B cell (primary cell): Measurements from ENCODE around the gene CSNK2A2. TPM values are rescaled to one million over a fixed set of nuclear protein-coding genes. Genes with fewer than 3 reads are reported as not detected.

Experiments used
- ATAC-seq: fragments of 200-7000 bp; cut with Tn5 transposase; one replicate; pipeline ENCODE4 v1.10.0; 2021; ENCODE audit warnings: low read depth, mild to moderate bottlenecking, moderate number of reproducible peaks, moderate library complexity
- CTCF ChIA-PET: fragments of 350-600 bp; sonication (Branson Sonifier 250); formaldehyde crosslinking; loops from one replicate; lab custom pipeline; 2021; ENCODE audit warnings: antibody characterized with exemption, inconsistent platforms; lab: Charles Lee
- POLR2A ChIA-PET: fragments of 350-600 bp; sonication (Branson Sonifier 250); formaldehyde crosslinking; loops from one replicate; lab custom pipeline; 2021; ENCODE audit warnings: antibody characterized with exemption; lab: Charles Lee
- DNase-seq: peaks from one replicate; pipeline ENCODE4 v3.0.0; 2013
- H2AFZ ChIP-seq: 2 replicates; pipeline ENCODE4 v1.6.1; 2012; ENCODE audit warnings: mild to moderate bottlenecking, low read depth, low read length; ENCODE audit not compliant: insufficient read depth, poor library complexity, severe bottlenecking
- H3K27ac ChIP-seq, 2 donors: 1 replicate in 1 of 2; 2 replicates in 1 of 2; pipeline ENCODE4 v1.5.1; 2012 to 2013; ENCODE audit warnings: low read length in 2 of 2, mild to moderate bottlenecking in 2 of 2, moderate library complexity in 1 of 2
- H3K27me3 ChIP-seq, 4 experiments: fragments of 200-600 bp in 1 of 4; sonication (generic) in 1 of 4; replicated peaks in 1 of 4; 1 replicate in 2 of 4; 2 replicates in 2 of 4; pipeline versions ENCODE4 v1.6.1 to v1.7.0; 2013 to 2016; ENCODE audit warnings: low read length in 3 of 4, mild to moderate bottlenecking in 2 of 4, mixed read lengths in 1 of 4, moderate library complexity in 1 of 4; ENCODE audit not compliant: insufficient read depth in 4 of 4, control insufficient read depth in 3 of 4; ENCODE audit errors: control extremely low read depth in 1 of 4
- H3K36me3 ChIP-seq, 2 experiments: replicated peaks in 1 of 2; 1 replicate in 1 of 2; 2 replicates in 1 of 2; pipeline versions ENCODE4 v1.6.1 to v1.7.1; 2013; ENCODE audit warnings: low read length in 1 of 2; ENCODE audit not compliant: insufficient read depth in 2 of 2, control insufficient read depth in 1 of 2; ENCODE audit errors: control extremely low read depth in 1 of 2, extremely low read depth in 1 of 2
- H3K4me1 ChIP-seq, 2 donors: fragments of 200-600 bp in 1 of 2; sonication (generic) in 1 of 2; 1 replicate in 1 of 2; 2 replicates in 1 of 2; pipeline versions ENCODE4 v1.5.1 to v1.6.1; 2013 to 2017; ENCODE audit warnings: low read length in 2 of 2; ENCODE audit not compliant: control insufficient read depth in 2 of 2, insufficient read depth in 2 of 2
- H3K4me2 ChIP-seq: replicated peaks from 2 replicates; pipeline ENCODE3; 2012; ENCODE audit warnings: mild to moderate bottlenecking, low read depth, low read length; ENCODE audit not compliant: poor library complexity, severe bottlenecking
- H3K4me3 ChIP-seq, 5 experiments: fragments of 200-600 bp in 1 of 5; sonication (generic) in 1 of 5; 1 replicate in 3 of 5; 2 replicates in 2 of 5; pipeline versions ENCODE4 v1.5.1 to v1.7.0; 2011 to 2016; ENCODE audit warnings: low read length in 4 of 5, mild to moderate bottlenecking in 4 of 5, low read depth in 2 of 5, control low read depth in 1 of 5, moderate library complexity in 1 of 5; ENCODE audit not compliant: insufficient read depth in 1 of 5; ENCODE audit errors: control extremely low read depth in 1 of 5, extremely low read depth in 1 of 5
- H3K79me2 ChIP-seq: fragments of 200-600 bp; sonication (generic); one replicate; pipeline ENCODE4 v1.6.0; 2016; ENCODE audit warnings: low read length; ENCODE audit not compliant: control insufficient read depth, insufficient read depth
- H3K9ac ChIP-seq: fragments of 200-600 bp; sonication (generic); 2 replicates; pipeline ENCODE4 v1.6.1; 2017; ENCODE audit warnings: mild to moderate bottlenecking, low read length, moderate library complexity
- H3K9me3 ChIP-seq, 3 donors: one replicate each; pipeline versions ENCODE4 v1.6.1 to v1.7.1; 2013; ENCODE audit warnings: low read length in 2 of 3; ENCODE audit not compliant: control insufficient read depth in 2 of 3, insufficient read depth in 1 of 3; ENCODE audit errors: control extremely low read depth in 1 of 3
- H4K20me1 ChIP-seq: 2 replicates; pipeline ENCODE4 v1.6.0; 2012; ENCODE audit warnings: mild to moderate bottlenecking, low read length; ENCODE audit not compliant: insufficient read depth, control insufficient read depth, poor library complexity, severe bottlenecking
- H3K27ac Mint-ChIP-seq: one replicate; pipeline ENCODE4 v1.8.0; 2021; ENCODE audit warnings: mixed read lengths
- H3K27me3 Mint-ChIP-seq: one replicate; pipeline ENCODE4 v1.8.0; 2021; ENCODE audit warnings: mixed read lengths
- H3K4me1 Mint-ChIP-seq: one replicate; pipeline ENCODE4 v1.8.0; 2021; ENCODE audit warnings: mixed read lengths
- H3K4me3 Mint-ChIP-seq: one replicate; pipeline ENCODE4 v1.8.0; 2021; ENCODE audit warnings: mixed read lengths
- H3K9me3 Mint-ChIP-seq: one replicate; pipeline ENCODE4 v1.8.0; 2022; ENCODE audit warnings: mixed read lengths; ENCODE audit not compliant: insufficient read depth
- EZH2 ChIP-seq: IDR thresholded peaks from 2 replicates; pipeline ENCODE4 v1.6.1; 2012; ENCODE audit warnings: borderline replicate concordance, low read depth, mild to moderate bottlenecking, moderate library complexity, low read length; ENCODE audit not compliant: insufficient read depth, poor library complexity, severe bottlenecking
- WGBS: methylation state at CpG from one replicate; pipeline ENCODE4 v1.1.5; 2013; ENCODE audit warnings: missing lambda C conversion rate; ENCODE audit not compliant: insufficient coverage; 5-methylcytosine and 5-hydroxymethylcytosine counted together
- intact Hi-C: fragments of 100-400 bp; cut with micrococcal nuclease; formaldehyde crosslinking; loops from one replicate; pipeline ENCODE4 v1.10.0; 2022
- polyA plus RNA-seq: library from polyadenylated mRNA; depleted of rRNA; stranded (reverse); fragments of >200 nt; gene quantifications from 2 replicates; pipeline ENCODE4 v1.2.3, GENCODE V29; 2012
- total RNA-seq, 2 donors: library from RNA; stranded (reverse); fragments of 120-200 nt in 1 of 2; gene quantifications; 1 replicate in 1 of 2; 2 replicates in 1 of 2; pipeline versions ENCODE4 v1.2.3 to v1.2.4, GENCODE V29; 2013 to 2022
- TF ChIP-seq, protein P1 (sequence below): fragments of 200-600 bp; IDR thresholded peaks from one replicate; pipeline ENCODE4 v1.8.0; 2022; ENCODE audit warnings: antibody characterized with exemption, mild to moderate bottlenecking

Gene CSNK2A2
- total and polyA plus RNA-seq, 2 donors (not counting 1 experiment from before 2014, with no cell fraction given), result 21.3 to 69.4 TPM

DNA sequence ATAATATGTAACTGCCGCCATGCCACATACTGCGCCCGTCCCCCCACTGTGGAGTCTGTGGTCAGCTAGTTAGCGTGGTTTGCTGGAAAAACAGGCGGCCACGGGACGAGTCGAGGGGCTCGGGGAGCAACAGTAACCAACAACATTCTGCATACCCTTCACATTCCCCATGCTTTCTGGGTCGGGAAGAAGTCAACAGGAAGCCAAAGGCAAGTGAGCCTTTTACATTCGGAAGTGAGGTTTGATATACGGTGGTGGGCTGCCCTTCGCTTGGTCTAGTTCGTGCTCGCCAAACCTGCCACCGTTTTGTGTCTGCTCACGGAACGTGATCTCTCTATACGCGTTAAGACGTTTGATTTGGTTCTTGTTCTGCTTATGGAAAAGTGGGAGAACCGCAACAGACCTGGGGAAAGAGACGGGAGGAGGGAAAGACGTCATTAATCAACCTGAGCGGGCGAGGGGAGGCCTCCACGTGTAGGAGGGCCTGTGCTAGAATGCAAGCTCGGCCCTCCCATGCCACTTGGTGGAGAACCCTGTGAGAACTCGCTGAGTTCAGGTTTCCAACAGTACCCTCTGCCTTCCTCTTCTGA, 39.9 kb downstream of the CSNK2A2 start:
- POLR2A ChIA-PET, result no interaction called here
- no peak overlapping the region for H3K4me3 Mint-ChIP-seq

DNA sequence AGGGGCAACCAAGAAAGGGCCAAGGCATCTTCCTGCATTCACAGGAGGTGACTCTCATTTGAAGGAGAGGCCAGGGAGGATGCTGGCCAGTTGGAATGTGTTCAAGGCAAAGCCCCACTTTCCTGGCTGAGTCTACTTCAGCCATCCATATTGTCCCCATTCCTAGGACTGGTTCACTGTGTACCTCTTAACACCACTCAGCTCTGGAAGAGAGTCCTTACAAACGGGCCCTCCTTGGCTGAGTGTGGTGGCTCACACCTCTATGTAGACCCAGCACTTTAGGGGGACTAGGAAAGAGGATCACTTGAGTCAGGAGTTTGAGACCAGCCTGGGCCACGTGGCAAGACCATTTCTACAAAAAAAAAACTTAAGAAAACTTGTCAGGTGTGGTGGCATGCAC, 40.7 kb downstream of the CSNK2A2 start:
- no peak overlapping the region for H3K9ac ChIP-seq
- Mint-ChIP-seq H3K27me3 (no peaks in the 10 kb centered on the region), H3K27ac (no peak overlapping the region), H3K4me1 (no peaks in the 10 kb centered on the region), H3K4me3 (no peak overlapping the region), H3K9me3 (no peaks in the 10 kb centered on the region)
- no peaks in the 10 kb centered on the region for H3K9me3 ChIP-seq
- intact Hi-C loops, result no loop called here
- no peak overlapping the region for H3K27ac ChIP-seq
- H3K36me3 ChIP-seq, result peaks cover 0 to 23% of the 10 kb centered on the region in 2 experiments
- WGBS, result 100% methylated on average over 1 of the region's 2 CpGs
- no peak overlapping the region for H2AFZ ChIP-seq
- TF ChIP-seq, protein P1, sequence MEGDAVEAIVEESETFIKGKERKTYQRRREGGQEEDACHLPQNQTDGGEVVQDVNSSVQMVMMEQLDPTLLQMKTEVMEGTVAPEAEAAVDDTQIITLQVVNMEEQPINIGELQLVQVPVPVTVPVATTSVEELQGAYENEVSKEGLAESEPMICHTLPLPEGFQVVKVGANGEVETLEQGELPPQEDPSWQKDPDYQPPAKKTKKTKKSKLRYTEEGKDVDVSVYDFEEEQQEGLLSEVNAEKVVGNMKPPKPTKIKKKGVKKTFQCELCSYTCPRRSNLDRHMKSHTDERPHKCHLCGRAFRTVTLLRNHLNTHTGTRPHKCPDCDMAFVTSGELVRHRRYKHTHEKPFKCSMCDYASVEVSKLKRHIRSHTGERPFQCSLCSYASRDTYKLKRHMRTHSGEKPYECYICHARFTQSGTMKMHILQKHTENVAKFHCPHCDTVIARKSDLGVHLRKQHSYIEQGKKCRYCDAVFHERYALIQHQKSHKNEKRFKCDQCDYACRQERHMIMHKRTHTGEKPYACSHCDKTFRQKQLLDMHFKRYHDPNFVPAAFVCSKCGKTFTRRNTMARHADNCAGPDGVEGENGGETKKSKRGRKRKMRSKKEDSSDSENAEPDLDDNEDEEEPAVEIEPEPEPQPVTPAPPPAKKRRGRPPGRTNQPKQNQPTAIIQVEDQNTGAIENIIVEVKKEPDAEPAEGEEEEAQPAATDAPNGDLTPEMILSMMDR, result no peak
- TF ChIP-seq EZH2, result no peak
- no peaks in the 10 kb centered on the region for H3K4me1 ChIP-seq
- DNase-seq, result no peak
- no peak overlapping the region for H3K4me3 ChIP-seq
- ATAC-seq, result no peak
- no peaks in the 10 kb centered on the region for H3K79me2 ChIP-seq
- no peaks in the 10 kb centered on the region for H3K27me3 ChIP-seq
- ChIA-PET CTCF (no interaction called here), POLR2A (no interaction called here)
- H4K20me1 ChIP-seq, result no peaks in the 10 kb centered on the region
- H3K4me2 ChIP-seq, result no peak overlapping the region

More for the DNA sequence above, 39.9 kb downstream of the CSNK2A2 start:
- Histone ChIP-seq H4K20me1 (no peaks in the 10 kb centered on the region), H3K9ac (no peak overlapping the region), H3K27ac (no peak overlapping the region), H3K4me2 (no peak overlapping the region), H3K4me3 (no peak overlapping the region), H3K36me3 (peaks cover 1 to 29% of the 10 kb centered on the region in 2 experiments), H3K27me3 (no peaks in the 10 kb centered on the region), H3K79me2 (no peaks in the 10 kb centered on the region), H3K9me3 (no peaks in the 10 kb centered on the region), H2AFZ (no peak overlapping the region), H3K4me1 (no peaks in the 10 kb centered on the region)
- Mint-ChIP-seq H3K4me1 (no peaks in the 10 kb centered on the region), H3K27me3 (no peaks in the 10 kb centered on the region), H3K9me3 (no peaks in the 10 kb centered on the region), H3K27ac (no peak overlapping the region)
- intact Hi-C loops, result no loop called here
- WGBS, result 93% methylated on average over 20 of the region's 29 CpGs
- CTCF ChIA-PET, result no interaction called here
- DNase-seq, result no peak
- no peak for ATAC-seq
- TF ChIP-seq EZH2, result no peak
- TF ChIP-seq, protein P1, result no peak
